Suprapubic skin (tissue), 4 donors: ENCODE data around the gene PDE11A. TPM values are rescaled to one million over a fixed set of nuclear protein-coding genes. Genes with fewer than 3 reads are reported as not detected.

Experiments used
- DNase-seq, 2 donors: peaks; one replicate each; pipeline ENCODE4 v3.0.0-alpha.2; 2019; ENCODE audit warnings: low spot score in 2 of 2
- H3K27ac ChIP-seq: fragments of 200-600 bp; sonication (generic); one replicate; pipeline ENCODE4 v1.5.1; 2019
- H3K27me3 ChIP-seq: fragments of 200-600 bp; sonication (generic); one replicate; pipeline ENCODE4 v1.5.1; 2019
- H3K36me3 ChIP-seq: fragments of 200-600 bp; sonication (generic); one replicate; pipeline ENCODE4 v1.5.1; 2019
- H3K4me1 ChIP-seq: fragments of 200-600 bp; sonication (generic); one replicate; pipeline ENCODE4 v1.5.1; 2019
- H3K4me3 ChIP-seq: fragments of 200-600 bp; sonication (generic); one replicate; pipeline ENCODE4 v1.5.1; 2019; ENCODE audit warnings: mild to moderate bottlenecking
- H3K9me3 ChIP-seq: fragments of 200-600 bp; sonication (generic); one replicate; pipeline ENCODE4 v1.5.1; 2019
- CTCF ChIP-seq, 2 donors: fragments of 200-600 bp in 1 of 2; fragments of 450-650 bp in 1 of 2; sonication (generic) in 1 of 2; IDR thresholded peaks; one replicate each; pipeline ENCODE4 v1.5.1; 2016 to 2019; ENCODE audit warnings: antibody characterized with exemption in 2 of 2, mild to moderate bottlenecking in 1 of 2, moderate library complexity in 1 of 2
- EP300 ChIP-seq: sonication (generic); formaldehyde crosslinking; IDR thresholded peaks from one replicate; pipeline ENCODE4 v1.6.1; 2017; ENCODE audit warnings: antibody characterized with exemption
- POLR2A ChIP-seq, 2 donors: fragments of 450-650 bp; IDR thresholded peaks; one replicate each; pipeline ENCODE4 v1.6.1; 2017; ENCODE audit warnings: antibody characterized with exemption in 2 of 2, mild to moderate bottlenecking in 2 of 2, moderate library complexity in 2 of 2
- POLR2AphosphoS5 ChIP-seq, 3 donors: sonication (generic); formaldehyde crosslinking; IDR thresholded peaks; one replicate each; pipeline ENCODE4 v1.6.1; 2017; ENCODE audit warnings: antibody characterized with exemption in 3 of 3
- WGBS: methylation state at CpG from one replicate; pipeline ENCODE4 v1.1.5; 2018; 5-methylcytosine and 5-hydroxymethylcytosine counted together
- total RNA-seq, 4 donors: library from RNA; depleted of rRNA; stranded (reverse); fragments of >200 nt; gene quantifications; one replicate each; pipeline ENCODE4 v1.1.0, GENCODE V29; 2016

The PDE11A gene
- total RNA-seq, 4 donors from 2014 or later: 0.08 to 1.0 (median 0.36) TPM

DNA sequence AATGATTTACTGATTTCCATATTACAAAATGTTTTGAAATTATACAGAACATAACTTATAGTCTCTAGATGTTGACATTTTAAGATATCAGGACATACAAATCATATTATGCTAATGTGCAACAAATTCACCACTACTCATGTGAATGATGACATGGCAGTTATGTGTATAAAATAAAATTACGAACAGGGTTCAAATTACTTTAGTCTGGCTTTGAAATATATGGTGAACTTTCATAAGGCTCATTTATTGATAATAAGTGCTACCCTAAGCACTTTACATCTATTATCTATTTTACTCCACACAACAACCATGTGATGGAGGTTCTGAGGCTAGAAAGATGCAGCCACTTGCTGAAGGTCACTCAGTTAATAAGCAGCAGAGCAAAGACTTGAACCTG lies 62.8 kb downstream of the PDE11A start:
- no peak overlapping the region for H3K4me3 ChIP-seq
- no peaks in the 10 kb centered on the region for H3K36me3 ChIP-seq
- H3K9me3 ChIP-seq: no peaks in the 10 kb centered on the region
- WGBS: 77% methylated on average over 1 of the region's 1 CpG
- no peaks in the 10 kb centered on the region for H3K4me1 ChIP-seq
- no peak for DNase-seq
- H3K27ac ChIP-seq: no peak overlapping the region
- TF ChIP-seq POLR2A (IDR thresholded peaks at IDR 0.05): no peak
- no peak for TF ChIP-seq EP300
- no peak for TF ChIP-seq POLR2AphosphoS5 (IDR thresholded peaks at IDR 0.05)
- no peak for TF ChIP-seq CTCF (IDR thresholded peaks at IDR 0.05)
- H3K27me3 ChIP-seq: no peaks in the 10 kb centered on the region

DNA sequence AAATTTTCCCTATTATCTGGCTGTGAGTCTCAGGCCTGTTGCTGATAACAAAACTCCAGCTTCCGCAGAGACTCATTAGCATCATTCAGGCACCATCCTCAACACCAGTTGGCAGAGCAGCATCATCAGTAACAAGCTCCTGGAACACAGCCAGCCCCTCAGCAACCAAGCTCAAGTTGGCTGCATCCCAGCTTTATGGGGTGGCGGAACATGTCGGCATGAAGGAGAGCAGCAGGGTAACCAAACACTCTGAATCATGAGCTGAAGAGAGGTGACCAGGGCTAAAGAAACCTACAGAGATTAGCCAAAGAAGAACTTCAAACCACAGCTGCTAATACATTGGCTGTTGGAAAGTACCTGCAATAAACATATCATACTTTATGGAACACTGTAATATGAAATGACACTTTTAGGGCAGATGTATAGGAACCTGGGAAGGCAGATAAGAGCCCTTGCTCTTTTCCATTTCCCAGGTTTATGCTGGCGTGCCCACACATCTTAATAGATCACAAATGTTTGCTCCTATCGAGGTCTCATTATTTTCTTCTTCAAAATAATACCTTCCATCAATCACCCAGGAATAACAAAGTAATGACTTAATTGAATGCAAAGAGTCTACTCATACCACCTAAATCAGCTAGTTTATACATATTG lies 63.8 kb downstream of the PDE11A start:
- DNase-seq: no peak
- no peaks in the 10 kb centered on the region for H3K9me3 ChIP-seq
- TF ChIP-seq POLR2A (IDR thresholded peaks at IDR 0.05) (no peak), CTCF (IDR thresholded peaks at IDR 0.05) (no peak), EP300 (no peak), POLR2AphosphoS5 (IDR thresholded peaks at IDR 0.05) (no peak)
- no peaks in the 10 kb centered on the region for H3K4me1 ChIP-seq
- H3K4me3 ChIP-seq: no peak overlapping the region
- H3K27ac ChIP-seq: no peak overlapping the region
- H3K27me3 ChIP-seq: no peaks in the 10 kb centered on the region
- H3K36me3 ChIP-seq: no peaks in the 10 kb centered on the region
- WGBS: 59% methylated on average over 5 of the region's 5 CpGs

DNA sequence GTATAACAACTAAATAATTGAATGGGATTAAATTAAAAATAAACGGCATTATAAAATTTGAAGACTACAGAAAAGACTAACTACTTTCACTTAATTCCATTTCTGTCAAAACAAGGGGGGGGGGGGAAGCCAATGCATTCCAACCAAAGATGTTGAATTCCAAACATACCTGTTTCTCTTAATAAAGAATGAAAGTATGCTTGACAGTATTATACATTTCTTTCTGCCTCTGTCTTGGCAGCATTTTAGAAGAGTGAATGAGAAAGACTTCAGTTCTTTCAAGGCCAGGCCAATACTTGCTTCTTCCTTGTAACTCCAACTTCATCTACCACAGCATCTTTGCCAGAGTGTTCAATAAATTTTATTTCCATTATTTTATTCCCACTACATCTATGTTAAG lies 65.9 kb downstream of the PDE11A start:
- H3K36me3 ChIP-seq: no peaks in the 10 kb centered on the region
- no peaks in the 10 kb centered on the region for H3K9me3 ChIP-seq
- no peaks in the 10 kb centered on the region for H3K4me1 ChIP-seq
- TF ChIP-seq CTCF (IDR thresholded peaks at IDR 0.05): no peak
- no peak for TF ChIP-seq POLR2A (IDR thresholded peaks at IDR 0.05)
- TF ChIP-seq POLR2AphosphoS5 (IDR thresholded peaks at IDR 0.05): no peak
- no peak for TF ChIP-seq EP300
- 60% methylated on average over 1 of the region's 1 CpG for WGBS
- no peak for DNase-seq
- H3K4me3 ChIP-seq: no peak overlapping the region
- no peak overlapping the region for H3K27ac ChIP-seq
- H3K27me3 ChIP-seq: no peaks in the 10 kb centered on the region

DNA sequence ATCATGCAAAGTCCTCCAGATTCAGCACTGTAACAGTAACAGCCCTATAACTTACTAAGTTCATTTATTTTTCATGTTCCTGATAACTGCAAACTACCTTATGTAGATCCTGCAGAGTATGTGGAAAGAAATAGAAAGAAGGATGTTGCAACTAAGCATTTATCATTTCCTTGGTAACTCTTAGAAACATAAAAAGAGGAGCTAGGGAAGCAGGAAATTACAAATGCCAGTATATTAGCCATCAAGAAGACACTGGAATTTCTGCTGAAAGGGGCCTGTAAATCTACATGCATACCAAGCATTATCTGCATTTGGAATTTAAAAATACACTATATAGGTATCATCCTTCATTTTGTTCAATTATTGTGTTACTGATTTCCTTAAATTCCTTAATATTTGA lies 66.8 kb downstream of the PDE11A start:
- no peak for DNase-seq
- no peak for TF ChIP-seq POLR2AphosphoS5 (IDR thresholded peaks at IDR 0.05)
- no peak for TF ChIP-seq CTCF (IDR thresholded peaks at IDR 0.05)
- TF ChIP-seq POLR2A (IDR thresholded peaks at IDR 0.05): no peak
- no peak for TF ChIP-seq EP300
- no peaks in the 10 kb centered on the region for H3K36me3 ChIP-seq
- no peak overlapping the region for H3K27ac ChIP-seq
- no peaks in the 10 kb centered on the region for H3K4me1 ChIP-seq
- H3K27me3 ChIP-seq: no peaks in the 10 kb centered on the region
- H3K9me3 ChIP-seq: no peaks in the 10 kb centered on the region
- H3K4me3 ChIP-seq: no peak overlapping the region

GRCh38 chr2:178002038-178002437 lies 70.5 kb downstream of the PDE11A start:
- TF ChIP-seq CTCF (IDR thresholded peaks at IDR 0.05): no peak
- TF ChIP-seq POLR2AphosphoS5 (IDR thresholded peaks at IDR 0.05): no peak
- TF ChIP-seq POLR2A (IDR thresholded peaks at IDR 0.05): no peak
- TF ChIP-seq EP300: no peak
- Histone ChIP-seq H3K27me3 (no peaks in the 10 kb centered on the region), H3K9me3 (no peaks in the 10 kb centered on the region), H3K4me1 (no peaks in the 10 kb centered on the region), H3K36me3 (no peaks in the 10 kb centered on the region), H3K27ac (no peak overlapping the region), H3K4me3 (no peak overlapping the region)
- DNase-seq: no peak
